Measurements from ENCODE around the gene REM2.
A peak's percentile ranks its signal among the peaks of the same experiment; 100 is the strongest.

The REM2 gene

DNA sequence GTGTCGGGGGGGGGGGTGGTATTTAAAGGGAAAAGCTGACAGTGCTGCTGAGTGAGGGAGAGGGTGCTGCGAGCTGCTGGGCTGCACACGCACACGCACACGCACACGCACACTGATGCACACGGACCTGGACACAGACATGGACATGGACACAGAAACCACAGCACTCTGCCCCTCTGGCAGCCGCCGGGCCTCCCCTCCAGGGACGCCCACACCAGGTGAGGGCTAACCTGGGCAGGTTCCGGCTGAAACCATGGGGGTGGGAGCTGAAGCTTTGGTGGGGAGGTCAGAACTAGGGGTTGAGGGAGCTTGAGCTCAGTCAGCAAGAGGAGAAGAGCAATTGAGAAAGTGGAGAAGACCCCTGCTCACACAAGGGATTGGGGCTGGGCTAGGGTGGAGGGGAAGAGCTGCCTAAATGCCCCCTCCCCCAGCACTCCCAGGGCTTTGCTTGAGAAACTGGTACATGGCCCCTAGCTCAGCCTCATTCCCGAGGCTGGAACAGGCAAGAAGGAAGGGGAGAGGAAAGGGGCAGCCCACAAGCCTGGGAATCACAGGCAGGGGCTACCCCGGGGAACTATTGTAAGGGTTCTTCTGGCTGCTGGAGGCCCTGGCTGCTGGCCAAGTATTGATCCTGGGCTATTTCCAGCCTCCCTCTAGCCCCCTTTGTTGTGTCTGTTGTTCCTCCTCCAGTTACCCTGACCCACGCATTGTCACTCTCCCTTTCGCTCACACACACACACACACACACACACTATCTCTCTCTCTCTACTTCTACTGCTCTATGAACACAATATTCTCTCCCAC is at the start of gene REM2:
Gene REM2, plus strand, starts transcription at position 50 of the 804 bp plus-strand sequence. Its CDS starts 66 bp downstream, at position 116.
- no peak for DNase-seq (ENCODE audit: low spot score)

DNA sequence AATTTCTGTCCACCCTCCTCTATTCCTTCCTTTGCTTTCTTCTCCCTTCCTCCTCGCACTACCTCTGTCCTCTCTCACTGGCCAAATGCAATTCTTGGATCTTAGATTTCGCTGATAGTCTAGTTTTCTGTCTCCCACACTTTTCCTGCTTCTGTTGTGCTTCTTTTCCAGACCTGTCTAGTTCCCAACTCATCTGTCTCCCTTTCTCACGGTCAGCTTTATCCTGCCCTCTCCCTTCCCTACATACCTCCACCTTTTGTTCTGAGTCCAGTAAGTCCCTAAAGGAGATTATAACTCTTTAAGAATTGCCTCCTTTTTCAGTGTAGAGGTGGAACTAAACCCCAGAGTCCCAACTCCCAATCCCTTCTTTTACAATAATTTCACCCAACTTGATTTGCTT is 47.5 kb upstream of the REM2 start:
- FAIRE-seq (no peak), DNase-seq (ENCODE audit: low spot score) (no peak)

More for the DNA sequence above, at the start of gene REM2:
- FAIRE-seq: no peak

- peak; percentile 53 for FAIRE-seq
- DNase-seq (ENCODE audit: low spot score): peak; percentile 44
Measured at GRCh38 chr14:22836301-22837113, 46.5 kb upstream of the REM2 start, which contains the start of gene MMP14. TSS of gene MMP14 (plus strand) at chr14:22836585. CDS start at chr14:22836818, 233 bp downstream.

DNA sequence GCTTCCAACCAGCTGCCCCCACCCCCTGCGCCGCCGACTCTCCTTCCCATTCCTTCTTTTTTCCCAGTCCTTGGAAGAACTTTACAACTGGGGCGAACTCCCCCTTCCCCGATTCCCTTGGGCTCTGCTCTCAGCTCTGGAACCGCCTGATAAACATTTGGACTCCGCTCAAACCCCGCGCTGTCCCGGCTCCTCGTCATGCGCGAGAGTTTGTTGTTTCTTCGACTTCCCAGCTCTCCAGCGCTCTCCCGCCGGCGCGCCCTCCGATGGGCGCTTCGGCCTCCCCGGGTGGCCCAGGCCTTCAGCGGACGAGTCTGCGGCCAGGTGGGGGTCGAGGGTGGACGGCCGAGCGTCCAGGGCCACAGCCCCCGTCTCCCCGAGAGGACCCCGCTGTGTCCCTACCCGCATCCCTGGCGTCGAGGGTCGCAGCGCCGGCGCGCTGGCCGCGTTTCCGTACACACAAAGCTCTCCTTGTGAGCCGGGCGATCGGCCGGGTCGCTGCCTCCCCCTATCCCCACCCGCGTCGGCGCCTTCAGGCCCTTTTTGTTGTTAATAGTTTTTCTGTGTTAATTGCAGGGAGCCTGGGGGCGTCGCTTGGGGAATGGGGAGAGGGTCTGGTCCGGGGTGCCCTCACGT is 45.8 kb upstream of the REM2 start:
- FAIRE-seq (no peak), DNase-seq (ENCODE audit: low spot score) (no peak)

DNA sequence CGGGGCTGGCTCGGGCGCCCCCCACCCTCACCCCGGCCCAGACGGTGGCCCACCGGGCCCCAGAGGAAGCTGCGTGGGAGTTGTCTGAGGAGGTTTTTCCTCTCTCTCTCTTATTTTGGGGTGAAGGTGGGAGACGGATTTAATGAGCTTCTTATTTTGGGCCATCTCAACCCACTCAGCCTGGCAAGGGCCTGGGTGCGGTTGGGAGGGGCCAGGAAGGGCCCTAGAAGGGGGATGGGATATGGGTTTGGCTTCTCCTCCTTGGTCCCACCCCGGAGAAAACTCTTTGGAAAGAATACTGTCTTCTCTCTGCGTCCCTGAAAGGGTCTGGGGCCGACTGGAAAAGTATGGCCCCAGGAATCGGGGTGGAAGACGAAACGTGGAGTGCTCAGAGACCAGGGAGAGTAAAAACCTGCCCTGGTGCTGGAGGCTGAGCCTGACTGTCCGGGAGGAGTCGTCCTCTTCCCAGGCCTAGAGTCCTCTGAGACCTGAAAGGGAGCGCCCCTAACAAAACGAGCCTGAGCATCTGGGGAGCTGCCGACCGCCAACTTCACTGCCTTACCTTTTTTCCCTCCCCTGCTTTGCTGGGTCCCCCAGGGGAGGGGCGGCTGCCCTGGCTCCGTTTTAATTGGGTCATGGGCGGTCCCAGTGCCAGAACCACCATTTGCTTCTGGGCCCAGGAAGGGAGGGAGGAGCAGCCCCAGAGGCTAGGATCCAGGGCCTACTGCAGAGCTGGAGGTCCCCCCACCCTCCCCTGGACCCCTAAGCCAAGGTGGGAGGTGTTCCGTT is 45.1 kb upstream of the REM2 start:
- no peak for FAIRE-seq
- no peak for DNase-seq (ENCODE audit: low spot score)

GRCh38 chr14:22838631-22839041 is 44.4 kb upstream of the REM2 start:
- FAIRE-seq (peak; percentile 52), DNase-seq (ENCODE audit: low spot score) (peak; percentile 60)

- no peak for DNase-seq (ENCODE audit: low spot score)
- no peak for FAIRE-seq
Measured at GRCh38 chr14:22839159-22839779, 43.8 kb upstream of the REM2 start.

GRCh38 chr14:22841311-22841710 is 41.7 kb upstream of the REM2 start:
- FAIRE-seq (no peak), DNase-seq (ENCODE audit: low spot score) (no peak)

DNA sequence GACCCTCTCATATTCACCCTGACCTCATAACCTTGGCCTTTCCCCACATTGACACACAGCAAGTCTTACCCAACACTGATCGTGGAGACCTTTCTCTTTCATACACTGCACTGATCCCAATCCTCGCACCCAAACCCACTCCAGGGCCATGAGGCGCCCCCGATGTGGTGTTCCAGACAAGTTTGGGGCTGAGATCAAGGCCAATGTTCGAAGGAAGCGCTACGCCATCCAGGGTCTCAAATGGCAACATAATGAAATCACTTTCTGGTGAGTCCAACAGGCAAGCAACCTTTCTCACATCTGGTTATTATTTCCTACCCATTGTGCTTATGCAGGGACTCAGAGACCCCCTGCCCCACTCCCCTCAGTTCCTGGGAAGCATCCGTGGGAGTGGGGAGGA is 41.3 kb upstream of the REM2 start:
- DNase-seq (ENCODE audit: low spot score) (no peak), FAIRE-seq (no peak)

DNA sequence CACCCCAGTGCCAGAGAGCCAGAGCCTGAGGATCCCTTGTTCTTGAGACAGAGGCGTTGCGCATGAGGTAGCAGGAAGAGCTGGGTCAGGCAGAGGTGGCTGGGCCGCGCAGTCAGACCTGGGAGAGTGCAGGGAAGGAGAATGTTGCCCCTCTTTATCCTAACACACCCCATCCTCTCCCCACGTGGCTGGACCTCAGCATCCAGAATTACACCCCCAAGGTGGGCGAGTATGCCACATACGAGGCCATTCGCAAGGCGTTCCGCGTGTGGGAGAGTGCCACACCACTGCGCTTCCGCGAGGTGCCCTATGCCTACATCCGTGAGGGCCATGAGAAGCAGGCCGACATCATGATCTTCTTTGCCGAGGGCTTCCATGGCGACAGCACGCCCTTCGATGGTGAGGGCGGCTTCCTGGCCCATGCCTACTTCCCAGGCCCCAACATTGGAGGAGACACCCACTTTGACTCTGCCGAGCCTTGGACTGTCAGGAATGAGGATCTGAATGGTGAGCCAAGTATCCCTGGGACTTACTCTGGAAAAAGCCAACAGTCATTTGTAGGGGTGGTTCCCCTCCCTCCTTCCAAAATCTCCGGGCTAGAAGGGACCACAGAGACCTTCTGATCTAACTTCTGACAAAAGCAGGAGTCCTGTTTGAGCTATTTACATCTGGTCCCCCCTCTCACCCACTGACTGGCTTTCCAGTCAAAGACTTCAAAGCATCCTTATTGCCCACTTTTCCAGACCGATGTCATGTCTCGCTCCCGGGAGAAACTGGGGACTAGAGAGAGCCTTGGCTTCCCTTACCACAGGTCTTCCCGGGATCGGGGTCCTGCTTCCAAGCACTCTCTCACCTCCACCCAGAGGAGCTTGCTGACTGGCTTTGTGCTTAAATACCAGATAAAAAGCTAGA is 40.6 kb upstream of the REM2 start:
- FAIRE-seq (no peak), DNase-seq (ENCODE audit: low spot score) (no peak)

DNA sequence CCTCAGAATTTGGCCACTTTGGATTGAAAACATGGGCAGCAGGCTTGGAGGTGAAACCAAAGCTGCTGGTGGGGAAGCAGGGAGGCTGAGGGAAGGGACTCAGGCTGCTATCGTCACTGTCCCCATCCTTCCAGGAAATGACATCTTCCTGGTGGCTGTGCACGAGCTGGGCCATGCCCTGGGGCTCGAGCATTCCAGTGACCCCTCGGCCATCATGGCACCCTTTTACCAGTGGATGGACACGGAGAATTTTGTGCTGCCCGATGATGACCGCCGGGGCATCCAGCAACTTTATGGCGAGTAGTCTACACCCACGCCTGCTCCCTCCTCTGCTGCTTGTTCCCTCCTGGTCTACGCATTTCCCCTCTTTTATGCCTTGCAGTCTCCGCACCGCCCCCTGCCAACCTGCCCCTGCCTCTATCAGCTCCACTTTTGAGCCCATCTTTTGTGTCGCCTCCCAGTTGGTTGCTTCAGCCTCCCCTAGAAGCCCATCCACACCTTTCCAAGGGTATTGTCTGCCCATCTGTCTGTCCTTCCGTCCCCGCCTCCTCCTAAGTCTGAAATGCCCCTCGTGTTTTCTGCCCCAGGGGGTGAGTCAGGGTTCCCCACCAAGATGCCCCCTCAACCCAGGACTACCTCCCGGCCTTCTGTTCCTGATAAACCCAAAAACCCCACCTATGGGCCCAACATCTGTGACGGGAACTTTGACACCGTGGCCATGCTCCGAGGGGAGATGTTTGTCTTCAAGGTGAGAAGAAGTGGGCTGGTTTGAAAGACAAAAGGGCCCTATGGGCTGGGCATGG is 39.7 kb upstream of the REM2 start:
- DNase-seq (ENCODE audit: low spot score) (no peak), FAIRE-seq (no peak)

- DNase-seq (ENCODE audit: low spot score): no peak
- no peak for FAIRE-seq
Measured at GRCh38 chr14:22844221-22845102, 38.6 kb upstream of the REM2 start.

- FAIRE-seq (no peak), DNase-seq (ENCODE audit: low spot score) (no peak)
Measured at GRCh38 chr14:22845103-22845394, 38.0 kb upstream of the REM2 start.

DNA sequence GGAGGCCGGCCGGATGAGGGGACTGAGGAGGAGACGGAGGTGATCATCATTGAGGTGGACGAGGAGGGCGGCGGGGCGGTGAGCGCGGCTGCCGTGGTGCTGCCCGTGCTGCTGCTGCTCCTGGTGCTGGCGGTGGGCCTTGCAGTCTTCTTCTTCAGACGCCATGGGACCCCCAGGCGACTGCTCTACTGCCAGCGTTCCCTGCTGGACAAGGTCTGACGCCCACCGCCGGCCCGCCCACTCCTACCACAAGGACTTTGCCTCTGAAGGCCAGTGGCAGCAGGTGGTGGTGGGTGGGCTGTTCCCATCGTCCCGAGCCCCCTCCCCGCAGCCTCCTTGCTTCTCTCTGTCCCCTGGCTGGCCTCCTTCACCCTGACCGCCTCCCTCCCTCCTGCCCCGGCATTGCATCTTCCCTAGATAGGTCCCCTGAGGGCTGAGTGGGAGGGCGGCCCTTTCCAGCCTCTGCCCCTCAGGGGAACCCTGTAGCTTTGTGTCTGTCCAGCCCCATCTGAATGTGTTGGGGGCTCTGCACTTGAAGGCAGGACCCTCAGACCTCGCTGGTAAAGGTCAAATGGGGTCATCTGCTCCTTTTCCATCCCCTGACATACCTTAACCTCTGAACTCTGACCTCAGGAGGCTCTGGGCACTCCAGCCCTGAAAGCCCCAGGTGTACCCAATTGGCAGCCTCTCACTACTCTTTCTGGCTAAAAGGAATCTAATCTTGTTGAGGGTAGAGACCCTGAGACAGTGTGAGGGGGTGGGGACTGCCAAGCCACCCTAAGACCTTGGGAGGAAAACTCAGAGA is 37.0 kb upstream of the REM2 start:
- FAIRE-seq (no peak), DNase-seq (ENCODE audit: low spot score) (no peak)

GRCh38 chr14:22846811-22847307 is 36.2 kb upstream of the REM2 start:
- DNase-seq (ENCODE audit: low spot score): no peak
- FAIRE-seq: no peak

- no peak for DNase-seq (ENCODE audit: low spot score)
Measured at GRCh38 chr14:22847661-22848341, 35.2 kb upstream of the REM2 start.

More at GRCh38 chr14:22847661-22848341, 35.2 kb upstream of the REM2 start:
- no peak for FAIRE-seq
